Subcutaneous adipose tissue (tissue), 4 donors: Measurements from ENCODE around the gene STRBP. TPM values are rescaled to one million over a fixed set of nuclear protein-coding genes. Genes with fewer than 3 reads are reported as not detected.

ENCODE experiments used
- CTCF ChIP-seq: fragments of 450-650 bp; IDR thresholded peaks from one replicate; pipeline ENCODE4 v1.5.1; 2016; ENCODE audit warnings: low read depth, mild to moderate bottlenecking, control low read depth, antibody characterized with exemption, moderate library complexity
- total RNA-seq, 4 donors: library from RNA; depleted of rRNA; stranded (reverse); fragments of >200 nt; gene quantifications; one replicate each; pipeline ENCODE4 v1.1.0, GENCODE V29; 2016

Gene STRBP
- total RNA-seq, 4 donors from 2014 or later = 6.6 to 11.3 (median 10.0) TPM

GRCh38 chr9:123191260-123191659, 77.1 kb downstream of the STRBP start:
- no peak for TF ChIP-seq CTCF

GRCh38 chr9:123187131-123187530, 81.3 kb downstream of the STRBP start:
- TF ChIP-seq CTCF = no peak

GRCh38 chr9:123176949-123177348, 91.4 kb downstream of the STRBP start:
- no peak for TF ChIP-seq CTCF

GRCh38 chr9:123175854-123176629, 92.3 kb downstream of the STRBP start:
- no peak for TF ChIP-seq CTCF

GRCh38 chr9:123174887-123175518, 93.4 kb downstream of the STRBP start:
- no peak for TF ChIP-seq CTCF

- no peak for TF ChIP-seq CTCF
Measured at GRCh38 chr9:123174079-123174478, 94.3 kb downstream of the STRBP start.

- no peak for TF ChIP-seq CTCF
Measured at GRCh38 chr9:123169926-123170325, 98.5 kb downstream of the STRBP start.
